GM12874 (cell line): Measurements from ENCODE around the gene EPHA5.

Experiments
- TF ChIP-seq, protein P1 (sequence below): IDR thresholded peaks from 2 replicates; pipeline ENCODE4 v1.5.1; 2011; ENCODE audit warnings: low read depth, mild to moderate bottlenecking, control low read depth, low read length, moderate library complexity; ENCODE audit not compliant: insufficient read depth

EPHA5 gene

GRCh38 chr4:65310586-65310985 is 359.7 kb downstream of the EPHA5 start:
- TF ChIP-seq, protein P1, sequence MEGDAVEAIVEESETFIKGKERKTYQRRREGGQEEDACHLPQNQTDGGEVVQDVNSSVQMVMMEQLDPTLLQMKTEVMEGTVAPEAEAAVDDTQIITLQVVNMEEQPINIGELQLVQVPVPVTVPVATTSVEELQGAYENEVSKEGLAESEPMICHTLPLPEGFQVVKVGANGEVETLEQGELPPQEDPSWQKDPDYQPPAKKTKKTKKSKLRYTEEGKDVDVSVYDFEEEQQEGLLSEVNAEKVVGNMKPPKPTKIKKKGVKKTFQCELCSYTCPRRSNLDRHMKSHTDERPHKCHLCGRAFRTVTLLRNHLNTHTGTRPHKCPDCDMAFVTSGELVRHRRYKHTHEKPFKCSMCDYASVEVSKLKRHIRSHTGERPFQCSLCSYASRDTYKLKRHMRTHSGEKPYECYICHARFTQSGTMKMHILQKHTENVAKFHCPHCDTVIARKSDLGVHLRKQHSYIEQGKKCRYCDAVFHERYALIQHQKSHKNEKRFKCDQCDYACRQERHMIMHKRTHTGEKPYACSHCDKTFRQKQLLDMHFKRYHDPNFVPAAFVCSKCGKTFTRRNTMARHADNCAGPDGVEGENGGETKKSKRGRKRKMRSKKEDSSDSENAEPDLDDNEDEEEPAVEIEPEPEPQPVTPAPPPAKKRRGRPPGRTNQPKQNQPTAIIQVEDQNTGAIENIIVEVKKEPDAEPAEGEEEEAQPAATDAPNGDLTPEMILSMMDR, result no peak

DNA sequence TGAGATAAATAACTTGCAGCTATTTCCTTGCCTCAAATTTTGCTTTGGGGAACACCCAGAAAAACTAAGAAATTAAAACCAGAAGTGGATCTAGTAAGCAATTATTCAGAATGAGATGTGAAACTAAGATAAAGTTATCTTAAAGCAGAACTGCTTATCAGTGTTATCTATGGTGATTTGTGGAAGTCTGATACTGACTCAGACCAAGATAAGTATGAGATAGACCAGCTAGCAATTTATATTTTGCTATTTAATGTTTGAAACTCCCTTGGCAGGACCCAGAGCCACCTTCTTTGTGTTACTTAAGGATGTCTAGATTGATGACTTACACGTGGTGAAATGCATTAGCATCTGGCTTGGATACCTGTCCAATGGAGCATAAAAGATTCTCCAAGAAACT is 368.1 kb downstream of the EPHA5 start:
- TF ChIP-seq, protein P1, result no peak

DNA sequence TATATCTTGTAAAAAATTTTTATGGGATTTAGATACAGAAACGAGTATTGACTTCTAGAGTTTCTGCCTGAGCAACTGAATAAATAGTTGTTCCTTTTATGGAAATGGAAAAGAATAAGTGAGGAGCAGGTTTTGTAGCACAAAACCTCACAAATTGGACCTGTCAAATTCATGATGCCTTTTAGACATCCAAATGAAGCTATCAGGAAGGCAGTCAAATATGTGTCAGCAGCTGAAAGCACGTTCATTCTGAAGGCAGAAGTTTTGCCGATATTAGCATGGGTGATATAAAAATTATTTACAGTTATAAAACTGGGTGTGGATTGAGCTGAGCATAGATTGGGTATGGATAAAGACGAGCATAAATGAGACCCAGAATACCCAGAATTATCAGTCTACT is 374.0 kb downstream of the EPHA5 start:
- TF ChIP-seq, protein P1, result no peak

- TF ChIP-seq, protein P1, result no peak
Measured at GRCh38 chr4:65287071-65287470, 383.2 kb downstream of the EPHA5 start.
